H1 (cell line): Measurements from ENCODE around the gene DBP. TPM values are rescaled to one million over a fixed set of nuclear protein-coding genes. Genes with fewer than 3 reads are reported as not detected.

Source experiments
- CTCF ChIA-PET: fragments of 300-600 bp; sonication (Branson Sonifier 250); formaldehyde crosslinking; loops from one replicate; lab custom pipeline; 2021; ENCODE audit not compliant: partially characterized antibody; lab: Charles Lee
- POLR2A ChIA-PET: fragments of 300-600 bp; sonication (Branson Sonifier 250); formaldehyde crosslinking; loops from one replicate; lab custom pipeline; 2021; ENCODE audit warnings: inconsistent platforms; ENCODE audit not compliant: partially characterized antibody; lab: Charles Lee
- DNase-seq, 2 experiments: peaks; one replicate each; pipeline versions ENCODE4 v3.0.0 to v3.0.0-alpha.2; 2010 to 2022; ENCODE audit warnings: low spot score in 2 of 2, low read depth in 1 of 2, mixed read lengths in 1 of 2
- FAIRE-seq: peaks from 2 replicates; lab custom pipeline; 2011; peaks lifted over from hg19 to GRCh38; lab: Jason Lieb, UNC
- H2AFZ ChIP-seq: 2 replicates; pipeline ENCODE4 v1.8.1; 2012; ENCODE audit warnings: low read length, inconsistent platforms
- H2AK5ac ChIP-seq: 2 replicates; pipeline ENCODE4 v1.6.1; 2013; ENCODE audit warnings: low read depth, low read length
- H2BK120ac ChIP-seq: replicated peaks from 2 replicates; pipeline ENCODE3; 2013; ENCODE audit warnings: low read depth, low read length, inconsistent platforms
- H2BK12ac ChIP-seq: 2 replicates; pipeline ENCODE4 v1.6.1; 2013; ENCODE audit warnings: low read depth, low read length
- H2BK15ac ChIP-seq: 2 replicates; pipeline ENCODE4 v1.6.1; 2013; ENCODE audit warnings: low read length
- H2BK20ac ChIP-seq: 2 replicates; pipeline ENCODE4 v1.6.1; 2013; ENCODE audit warnings: low read length
- H2BK5ac ChIP-seq: 2 replicates; pipeline ENCODE4 v1.6.1; 2013; ENCODE audit warnings: low read depth, low read length
- H3K14ac ChIP-seq: 2 replicates; pipeline ENCODE4 v1.6.1; 2013; ENCODE audit warnings: inconsistent platforms; ENCODE audit not compliant: insufficient read length
- H3K18ac ChIP-seq: 2 replicates; pipeline ENCODE4 v1.6.1; 2013; ENCODE audit warnings: low read length; ENCODE audit errors: extremely low read depth
- H3K23ac ChIP-seq: 2 replicates; pipeline ENCODE4 v1.6.1; 2013; ENCODE audit warnings: inconsistent platforms; ENCODE audit not compliant: insufficient read length
- H3K23me2 ChIP-seq: 2 replicates; pipeline ENCODE4 v1.6.1; 2013; ENCODE audit warnings: low read depth, low read length
- H3K27ac ChIP-seq: 2 replicates; pipeline ENCODE4 v1.6.1; 2011; ENCODE audit warnings: low read depth, low read length, inconsistent platforms
- H3K27me3 ChIP-seq, 4 experiments: replicated peaks in 1 of 4; 1 replicate in 1 of 4; 2 replicates in 3 of 4; pipeline versions ENCODE4 v1.6.1 to v1.8.1; 2011 to 2013; ENCODE audit warnings: low read length in 3 of 4, mild to moderate bottlenecking in 3 of 4, inconsistent platforms in 2 of 4, mixed read lengths in 2 of 4, moderate library complexity in 1 of 4; ENCODE audit not compliant: control insufficient read depth in 3 of 4, insufficient read depth in 3 of 4; ENCODE audit errors: extremely low read depth in 1 of 4
- H3K36me3 ChIP-seq, 4 experiments: 2 replicates each; pipeline versions ENCODE4 v1.6.1 to v1.8.1; 2011 to 2013; ENCODE audit warnings: mild to moderate bottlenecking in 4 of 4, low read length in 3 of 4, moderate library complexity in 2 of 4, control low read depth in 1 of 4, inconsistent platforms in 1 of 4; ENCODE audit not compliant: insufficient read depth in 4 of 4, control insufficient read depth in 2 of 4
- H3K4ac ChIP-seq: replicated peaks from 2 replicates; pipeline ENCODE3; 2013; ENCODE audit warnings: low read length, low read depth, mixed read lengths, inconsistent platforms; ENCODE audit not compliant: insufficient read length
- H3K4me1 ChIP-seq, 4 experiments: replicated peaks in 1 of 4; 1 replicate in 1 of 4; 2 replicates in 3 of 4; pipeline versions ENCODE4 v1.6.1 to v1.8.1; 2011 to 2013; ENCODE audit warnings: low read length in 3 of 4, inconsistent platforms in 2 of 4, mixed read lengths in 1 of 4; ENCODE audit not compliant: insufficient read depth in 4 of 4, control insufficient read depth in 3 of 4
- H3K4me2 ChIP-seq, 2 experiments: 2 replicates each; pipeline versions ENCODE4 v1.6.1 to v1.8.1; 2011 to 2013; ENCODE audit warnings: low read depth in 2 of 2, low read length in 2 of 2, control low read depth in 1 of 2, inconsistent platforms in 1 of 2, mild to moderate bottlenecking in 1 of 2; ENCODE audit not compliant: insufficient read depth in 1 of 2
- H3K4me3 ChIP-seq, 4 experiments: fragments of 200-600, 300-600 bp in 1 of 4; sonication (generic), shearing (Covaris generic), sonication (Bioruptor Twin) in 1 of 4; 2 replicates each; pipeline versions ENCODE4 v1.5.1 to v1.8.1; 2011 to 2016; ENCODE audit warnings: low read length in 4 of 4, low read depth in 3 of 4, control low read depth in 2 of 4, inconsistent platforms in 2 of 4, mild to moderate bottlenecking in 2 of 4, mixed read lengths in 1 of 4, moderate library complexity in 1 of 4; ENCODE audit not compliant: insufficient read depth in 2 of 4; ENCODE audit errors: extremely low read depth in 1 of 4
- H3K56ac ChIP-seq: replicated peaks from 2 replicates; pipeline ENCODE3; 2013; ENCODE audit warnings: low read depth, mild to moderate bottlenecking, mixed read lengths, low read length, inconsistent platforms; ENCODE audit not compliant: insufficient read length
- H3K79me1 ChIP-seq: 2 replicates; pipeline ENCODE4 v1.6.1; 2013; ENCODE audit warnings: low read depth, low read length, control low read depth
- H3K79me2 ChIP-seq, 2 experiments: 2 replicates each; pipeline versions ENCODE4 v1.6.1 to v1.8.1; 2012 to 2013; ENCODE audit warnings: low read length in 2 of 2, mild to moderate bottlenecking in 2 of 2, inconsistent platforms in 1 of 2; ENCODE audit not compliant: insufficient read depth in 2 of 2, control insufficient read depth in 1 of 2
- H3K9ac ChIP-seq, 4 experiments: replicated peaks in 1 of 4; 1 replicate in 1 of 4; 2 replicates in 3 of 4; pipeline versions ENCODE4 v1.6.1 to v1.8.1; 2011 to 2013; ENCODE audit warnings: low read depth in 3 of 4, low read length in 3 of 4, control low read depth in 2 of 4, mild to moderate bottlenecking in 2 of 4, moderate library complexity in 2 of 4, inconsistent platforms in 1 of 4; ENCODE audit errors: extremely low read depth in 1 of 4
- H3K9me3 ChIP-seq, 2 experiments: 2 replicates each; pipeline versions ENCODE4 v1.6.1 to v1.8.1; 2012 to 2013; ENCODE audit warnings: mild to moderate bottlenecking in 2 of 2, moderate library complexity in 2 of 2, control low read depth in 1 of 2, inconsistent platforms in 1 of 2, low read depth in 1 of 2, low read length in 1 of 2, mixed read lengths in 1 of 2; ENCODE audit not compliant: insufficient read depth in 2 of 2
- H4K20me1 ChIP-seq, 2 experiments: replicated peaks in 1 of 2; 2 replicates each; pipeline versions ENCODE3 to v1.8.1; 2011 to 2013; ENCODE audit warnings: inconsistent platforms in 2 of 2, low read length in 2 of 2, mild to moderate bottlenecking in 1 of 2; ENCODE audit not compliant: insufficient read depth in 2 of 2, control insufficient read depth in 1 of 2
- H4K5ac ChIP-seq: 2 replicates; pipeline ENCODE4 v1.6.1; 2013; ENCODE audit warnings: low read length, low read depth, mixed read lengths, inconsistent platforms; ENCODE audit not compliant: insufficient read length
- H4K8ac ChIP-seq: 2 replicates; pipeline ENCODE4 v1.8.0; 2013; ENCODE audit warnings: mild to moderate bottlenecking, moderate library complexity, low read length, inconsistent platforms; ENCODE audit not compliant: insufficient read depth; ENCODE audit errors: extremely low read depth
- H4K91ac ChIP-seq: replicated peaks from 2 replicates; pipeline ENCODE3; 2013; ENCODE audit warnings: low read length, mixed read lengths, inconsistent platforms; ENCODE audit not compliant: insufficient read length
- CHD1 ChIP-seq: IDR thresholded peaks from 2 replicates; pipeline ENCODE4 v1.6.1; 2012; ENCODE audit warnings: low read depth, low read length, improper control_type of control experiment
- CHD2 ChIP-seq: IDR thresholded peaks from 2 replicates; pipeline ENCODE4 v1.6.1; 2012; ENCODE audit warnings: low read length, improper control_type of control experiment
- HDAC6 ChIP-seq: IDR thresholded peaks from one replicate; pipeline ENCODE4 v1.7.1; 2012; ENCODE audit warnings: low read depth, mild to moderate bottlenecking, inconsistent platforms, low read length, moderate library complexity
- JUND ChIP-seq: IDR thresholded peaks from 2 replicates; pipeline ENCODE4 v1.6.1; 2011; ENCODE audit warnings: mild to moderate bottlenecking, improper control_type of control experiment, low read length
- NANOG ChIP-seq: IDR thresholded peaks from 2 replicates; pipeline ENCODE4 v1.6.1; 2011; ENCODE audit warnings: low read length, low read depth, mild to moderate bottlenecking, inconsistent platforms; ENCODE audit not compliant: insufficient read depth, poor library complexity, severe bottlenecking
- PHF8 ChIP-seq: fragments of 200-600 bp; sonication (generic); conservative IDR thresholded peaks from 2 replicates; pipeline ENCODE4 v1.7.1; 2012; ENCODE audit warnings: low read depth, mild to moderate bottlenecking, inconsistent platforms, low read length, moderate library complexity
- RAD21 ChIP-seq, 2 experiments: IDR thresholded peaks in 1 of 2; conservative IDR thresholded peaks in 1 of 2; 2 replicates each; pipeline ENCODE4 v1.6.1; 2011; ENCODE audit warnings: low read depth in 2 of 2, low read length in 2 of 2, improper control_type of control experiment in 1 of 2, inconsistent platforms in 1 of 2, mild to moderate bottlenecking in 1 of 2, moderate library complexity in 1 of 2
- RBBP5 ChIP-seq: IDR thresholded peaks from 2 replicates; pipeline ENCODE4 v1.7.1; 2012; ENCODE audit warnings: low read depth, mild to moderate bottlenecking, inconsistent platforms, low read length, moderate library complexity, borderline replicate concordance
- RFX5 ChIP-seq: IDR thresholded peaks from 2 replicates; pipeline ENCODE4 v1.6.1; 2011; ENCODE audit warnings: low read depth, low read length, improper control_type of control experiment, borderline replicate concordance
- SAP30 ChIP-seq: fragments of 300-600 bp; sonication (generic); IDR thresholded peaks from 2 replicates; pipeline ENCODE4 v1.7.1; 2012; ENCODE audit warnings: low read length, moderate library complexity, mild to moderate bottlenecking, inconsistent platforms; ENCODE audit not compliant: insufficient read depth, insufficient replicate concordance
- SUZ12 ChIP-seq: fragments of 200-600 bp; sonication (generic); IDR thresholded peaks from 2 replicates; pipeline ENCODE4 v1.6.1; 2012; ENCODE audit warnings: mild to moderate bottlenecking, inconsistent platforms, low read length, moderate library complexity, mixed read lengths
- WGBS, 2 experiments: shearing (Covaris generic) in 1 of 2; methylation state at CpG; one replicate each; pipeline versions ENCODE4 v1.1.6 to v1.1.7; 2013 to 2015; ENCODE audit warnings: low lambda C conversion rate in 2 of 2, mixed read lengths in 2 of 2, inconsistent platforms in 1 of 2, low coverage in 1 of 2, missing lambda C conversion rate in 1 of 2; ENCODE audit not compliant: insufficient replicate concordance in 2 of 2, insufficient coverage in 1 of 2, insufficient read length in 1 of 2; ENCODE audit errors: extremely low coverage in 1 of 2, missing lambda C conversion rate in 1 of 2; 5-methylcytosine and 5-hydroxymethylcytosine counted together
- polyA plus RNA-seq, 7 experiments: library from polyadenylated mRNA; depleted of rRNA in 3 of 7; stranded (reverse) in 5 of 7; unstranded in 2 of 7; fragments of >200 nt in 5 of 7; fragments of 200-250 nt in 2 of 7; gene quantifications; 1 replicate in 5 of 7; 2 replicates in 1 of 7; 4 replicates in 1 of 7; pipeline versions ENCODE4 v1.2.1 to v1.2.3, GENCODE V29; 2011 to 2013; ENCODE audit warnings: missing spikeins in 2 of 7, mixed read lengths in 2 of 7
- total RNA-seq: library from RNA; stranded (reverse); fragmentation: NEBNext Ultra II Directional; extraction: Animal tissue kit (Norgen Biotek cat#: 25700); gene quantifications from 2 replicates; pipeline ENCODE4 v1.2.1, GENCODE V29; 2021

Gene DBP
- total and polyA plus RNA-seq, 2 of the 8 experiments (the other 6 are each of a cell fraction or from before 2014, with no cell fraction given) = 7.5 to 8.3 TPM

DNA sequence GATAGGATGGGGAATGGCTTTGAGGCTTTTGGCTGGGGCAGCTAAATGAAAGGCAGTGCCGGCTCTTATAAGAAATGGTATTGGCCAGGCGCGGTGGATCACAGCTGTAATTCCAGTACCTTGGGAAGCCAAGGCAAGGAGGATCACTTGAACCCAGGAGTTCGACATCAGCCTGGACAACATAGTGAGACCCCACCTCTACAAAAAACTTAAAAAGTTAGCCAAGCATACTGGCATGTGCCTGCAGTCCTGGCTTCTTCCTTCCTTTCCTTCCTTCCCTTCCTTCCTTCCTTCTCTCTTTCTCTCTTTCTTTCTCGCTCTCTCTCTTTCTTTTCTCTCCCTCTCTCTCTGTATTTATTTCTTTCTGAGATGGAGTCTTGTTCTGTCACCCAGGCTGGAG, 5.7 kb upstream of the DBP start:
- H3K56ac ChIP-seq = no peak overlapping the region
- no peak overlapping the region for H2BK120ac ChIP-seq
- H3K9me3 ChIP-seq = no peaks in the 10 kb centered on the region
- TF ChIP-seq SUZ12 = no peak
- TF ChIP-seq HDAC6 = no peak
- no peak for TF ChIP-seq CHD1
- no peak for TF ChIP-seq NANOG
- TF ChIP-seq PHF8 = no peak
- no peak for TF ChIP-seq RAD21 (IDR thresholded peaks at IDR 0.05 in 1 of 2, conservative IDR thresholded peaks at IDR 0.05 in 1 of 2; ENCODE audit: low read depth in 2 of 2, low read length in 2 of 2)
- no peak for TF ChIP-seq CHD2
- TF ChIP-seq SAP30 = no peak
- no peak for TF ChIP-seq RFX5
- TF ChIP-seq JUND = no peak
- no peak for TF ChIP-seq RBBP5
- 94% methylated on average over 4 of the region's 5 CpGs; no CpG with 5 or more reads in 1 of the 2 experiments for WGBS, 2 experiments
- no peak overlapping the region for H4K91ac ChIP-seq
- peaks cover 17% of the 10 kb centered on the region for H3K23me2 ChIP-seq
- FAIRE-seq = no peak
- no peak overlapping the region for H4K5ac ChIP-seq
- no peak overlapping the region for H4K8ac ChIP-seq
- no peak overlapping the region for H3K4me3 ChIP-seq
- no peak overlapping the region for H3K14ac ChIP-seq
- H3K9ac ChIP-seq = no peak overlapping the region
- no peak for DNase-seq
- H3K23ac ChIP-seq = no peak overlapping the region
- no peaks in the 10 kb centered on the region for H3K36me3 ChIP-seq
- POLR2A ChIA-PET = interaction anchor here (0.6 to 5.6 kb wide), 4 partner anchors 12 to 315 kb away, joined by 3 to 28 read pairs (median 3); partner anchors contain the start of gene SPHK2
- H2BK12ac ChIP-seq = no peak overlapping the region
- no peak overlapping the region for H2BK15ac ChIP-seq
- no peak overlapping the region for H3K18ac ChIP-seq
- H3K4me2 ChIP-seq = no peak overlapping the region
- no peak overlapping the region for H3K4ac ChIP-seq
- no peaks in the 10 kb centered on the region for H3K27me3 ChIP-seq
- no peak overlapping the region for H2BK5ac ChIP-seq
- H3K79me1 ChIP-seq = no peaks in the 10 kb centered on the region
- H3K4me1 ChIP-seq = peaks cover 5 to 24% (median 10%) of the 10 kb centered on the region in 4 experiments
- H4K20me1 ChIP-seq = no peaks in the 10 kb centered on the region
- CTCF ChIA-PET = interaction anchor here (1.1 to 1.6 kb wide), 2 partner anchors 13 to 32 kb away, joined by 3 to 6 read pairs; no protein-coding TSS in a partner anchor
- no peak overlapping the region for H3K27ac ChIP-seq
- no peak overlapping the region for H2BK20ac ChIP-seq
- peaks cover 0 to 11% of the 10 kb centered on the region in 2 experiments; a peak in 2 of 4 replicates for H3K79me2 ChIP-seq
- no peak overlapping the region for H2AFZ ChIP-seq
- no peak overlapping the region for H2AK5ac ChIP-seq
